HL-60/S4 (cell line): ENCODE results near the gene MUC5B.
"Not testable (repeated sequence)": the region's sequence is repeated elsewhere in the genome, so short reads cannot be mapped to it uniquely, and the experiment has no call there.

ENCODE experiments used
- in situ Hi-C: fragments of 300-500 bp; cut with MboI; formaldehyde crosslinking; loops from 2 replicates; pipeline ENCODE4 v1.14.3; 2022; ENCODE audit warnings: low sequenced_read_pairs

The MUC5B gene

DNA sequence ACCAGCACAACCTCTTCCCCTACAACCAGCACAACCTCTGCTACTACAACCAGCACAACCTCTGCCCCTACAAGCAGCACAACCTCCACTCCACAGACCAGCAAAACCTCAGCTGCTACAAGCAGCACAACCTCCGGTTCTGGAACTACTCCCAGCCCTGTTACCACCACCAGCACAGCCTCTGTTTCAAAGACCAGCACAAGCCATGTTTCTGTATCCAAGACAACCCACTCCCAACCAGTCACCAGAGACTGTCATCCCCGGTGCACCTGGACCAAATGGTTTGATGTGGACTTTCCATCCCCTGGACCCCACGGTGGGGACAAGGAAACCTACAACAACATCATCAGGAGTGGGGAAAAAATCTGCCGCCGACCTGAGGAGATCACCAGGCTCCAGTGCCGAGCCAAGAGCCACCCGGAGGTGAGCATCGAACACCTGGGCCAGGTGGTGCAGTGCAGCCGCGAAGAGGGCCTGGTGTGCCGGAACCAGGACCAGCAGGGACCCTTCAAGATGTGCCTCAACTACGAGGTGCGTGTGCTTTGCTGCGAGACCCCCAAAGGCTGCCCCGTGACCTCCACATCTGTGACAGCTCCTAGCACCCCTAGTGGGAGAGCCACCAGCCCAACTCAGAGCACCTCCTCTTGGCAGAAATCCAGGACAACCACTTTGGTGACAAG is 34.3 kb upstream of the MUC5B start:
- in situ Hi-C loops, result not testable (repeated sequence)

- in situ Hi-C loops, result not testable (repeated sequence)
Observed at GRCh38 chr11:1189816-1190215, 33.0 kb upstream of the MUC5B start.

GRCh38 chr11:1191786-1192470 is 30.9 kb upstream of the MUC5B start:
- in situ Hi-C loops, result not testable (repeated sequence)

DNA sequence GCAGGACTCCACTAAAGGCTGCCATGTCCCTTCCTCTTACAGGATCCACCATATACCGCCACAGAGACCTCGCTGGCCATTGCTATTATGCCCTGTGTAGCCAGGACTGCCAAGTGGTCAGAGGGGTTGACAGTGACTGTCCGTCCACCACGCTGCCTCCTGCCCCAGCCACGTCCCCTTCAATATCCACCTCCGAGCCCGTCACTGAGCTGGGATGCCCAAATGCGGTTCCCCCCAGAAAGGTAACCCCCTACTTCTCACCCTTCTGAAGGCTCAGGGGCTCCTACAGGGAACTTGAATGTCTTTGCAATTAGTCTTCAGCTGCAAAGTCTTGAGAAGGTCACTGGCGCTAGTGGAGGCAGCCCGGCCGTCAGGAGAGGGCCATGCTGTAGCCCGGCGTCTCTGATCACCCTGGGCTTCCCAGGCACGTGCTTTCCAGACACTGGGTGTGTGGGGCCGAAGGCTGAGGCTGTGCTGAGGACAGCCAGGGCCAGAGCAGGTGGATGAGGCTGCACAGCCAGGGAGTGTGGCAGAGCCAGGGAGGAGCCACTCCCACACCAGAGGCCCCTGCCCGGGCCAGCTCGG is 30.0 kb upstream of the MUC5B start:
- in situ Hi-C loops, result no loop called here

DNA sequence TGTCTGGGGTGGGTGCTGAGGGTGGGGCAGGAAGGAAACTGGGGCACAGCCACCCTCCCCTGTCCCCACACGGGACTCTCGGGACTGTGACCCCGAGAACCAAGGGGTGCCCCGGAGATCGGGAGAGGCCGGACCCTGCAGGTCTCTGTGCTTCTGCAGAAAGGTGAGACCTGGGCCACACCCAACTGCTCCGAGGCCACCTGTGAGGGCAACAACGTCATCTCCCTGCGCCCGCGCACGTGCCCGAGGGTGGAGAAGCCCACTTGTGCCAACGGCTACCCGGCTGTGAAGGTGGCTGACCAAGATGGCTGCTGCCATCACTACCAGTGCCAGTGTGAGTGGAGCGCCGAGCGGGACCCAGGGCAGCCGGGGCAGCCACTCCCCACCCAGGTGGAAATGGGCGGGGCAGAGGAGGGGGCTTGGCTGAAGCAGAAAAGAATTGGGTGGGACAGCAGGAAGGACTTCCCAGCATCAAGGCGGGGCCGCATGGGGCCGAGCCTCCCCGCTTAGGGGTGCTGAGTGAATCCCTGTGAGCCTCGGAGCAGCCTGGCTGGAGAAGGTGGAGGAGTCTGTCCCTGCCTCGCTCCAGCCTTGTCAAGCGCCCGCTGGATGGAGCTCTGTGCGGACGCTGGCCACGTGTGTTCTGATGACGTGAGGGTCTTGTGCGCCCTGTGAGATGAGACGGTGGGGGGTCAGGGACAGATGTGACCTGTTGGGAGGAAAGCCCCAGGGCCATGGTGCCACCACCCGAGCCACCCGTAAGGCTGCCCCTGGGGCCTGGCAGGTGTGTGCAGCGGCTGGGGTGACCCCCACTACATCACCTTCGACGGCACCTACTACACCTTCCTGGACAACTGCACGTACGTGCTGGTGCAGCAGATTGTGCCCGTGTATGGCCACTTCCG is 29.3 kb upstream of the MUC5B start:
- in situ Hi-C loops, result no loop called here

DNA sequence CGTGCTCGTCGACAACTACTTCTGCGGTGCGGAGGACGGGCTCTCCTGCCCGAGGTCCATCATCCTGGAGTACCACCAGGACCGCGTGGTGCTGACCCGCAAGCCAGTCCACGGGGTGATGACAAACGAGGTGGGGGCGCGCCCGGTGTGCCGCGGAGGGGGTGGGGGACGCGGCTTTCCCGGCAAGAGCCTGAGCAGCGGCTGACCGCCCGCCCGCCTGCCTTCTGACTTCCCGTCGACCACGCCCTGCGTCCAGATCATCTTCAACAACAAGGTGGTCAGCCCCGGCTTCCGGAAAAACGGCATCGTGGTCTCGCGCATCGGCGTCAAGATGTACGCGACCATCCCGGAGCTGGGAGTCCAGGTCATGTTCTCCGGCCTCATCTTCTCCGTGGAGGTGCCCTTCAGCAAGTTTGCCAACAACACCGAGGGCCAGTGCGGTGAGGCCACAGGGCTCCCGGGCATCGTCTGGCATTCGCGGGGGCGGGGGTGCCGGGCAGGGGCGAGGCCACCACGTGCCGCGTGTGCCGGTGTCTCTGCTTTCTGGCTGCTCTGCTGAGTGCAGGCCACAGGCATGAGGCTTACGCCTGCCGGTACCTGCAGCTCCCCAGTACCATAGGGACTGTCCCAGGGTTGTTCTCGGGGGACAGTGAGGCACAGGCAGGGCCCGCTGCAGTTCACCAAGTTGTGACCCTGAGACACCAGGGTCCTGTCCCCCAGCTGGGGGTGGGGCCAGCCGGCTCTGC is 28.5 kb upstream of the MUC5B start:
- in situ Hi-C loops, result no loop called here

- in situ Hi-C loops, result no loop called here
Observed at GRCh38 chr11:1194977-1195681, 27.7 kb upstream of the MUC5B start.

- in situ Hi-C loops, result no loop called here
Observed at GRCh38 chr11:1195682-1196515, 27.0 kb upstream of the MUC5B start.

- in situ Hi-C loops, result no loop called here
Observed at GRCh38 chr11:1196516-1197391, 26.1 kb upstream of the MUC5B start.

- in situ Hi-C loops, result no loop called here
Observed at GRCh38 chr11:1197431-1197885, 25.4 kb upstream of the MUC5B start.

GRCh38 chr11:1197886-1198560 is 24.8 kb upstream of the MUC5B start:
- in situ Hi-C loops, result no loop called here

DNA sequence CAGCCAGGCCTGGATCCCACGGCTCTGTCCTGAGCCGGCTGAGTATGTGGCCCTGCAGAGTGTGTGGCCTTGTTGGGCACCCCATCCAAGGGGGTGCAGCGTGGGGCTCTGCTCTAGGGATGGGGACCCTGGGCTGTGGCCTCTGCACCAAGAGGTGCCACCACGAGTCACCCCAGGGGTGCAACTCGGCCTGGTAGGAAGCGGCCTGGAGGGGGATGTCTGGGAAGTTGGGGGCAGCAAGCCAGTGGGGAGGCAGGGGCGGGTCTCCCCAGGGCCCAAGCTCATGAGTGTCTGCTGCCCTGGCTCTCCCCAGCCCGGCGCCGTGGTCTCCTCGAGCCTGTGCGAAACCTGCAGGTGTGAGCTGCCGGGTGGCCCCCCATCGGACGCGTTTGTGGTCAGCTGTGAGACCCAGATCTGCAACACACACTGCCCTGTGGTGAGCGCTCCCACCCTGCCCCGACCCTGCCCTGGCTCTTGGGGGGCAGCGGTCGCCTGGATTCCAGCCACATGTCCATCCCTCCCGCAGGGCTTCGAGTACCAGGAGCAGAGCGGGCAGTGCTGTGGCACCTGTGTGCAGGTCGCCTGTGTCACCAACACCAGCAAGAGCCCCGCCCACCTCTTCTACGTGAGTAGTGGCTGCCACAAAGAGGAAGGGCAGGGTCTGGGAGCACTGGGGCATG is 24.2 kb upstream of the MUC5B start:
- in situ Hi-C loops, result no loop called here

DNA sequence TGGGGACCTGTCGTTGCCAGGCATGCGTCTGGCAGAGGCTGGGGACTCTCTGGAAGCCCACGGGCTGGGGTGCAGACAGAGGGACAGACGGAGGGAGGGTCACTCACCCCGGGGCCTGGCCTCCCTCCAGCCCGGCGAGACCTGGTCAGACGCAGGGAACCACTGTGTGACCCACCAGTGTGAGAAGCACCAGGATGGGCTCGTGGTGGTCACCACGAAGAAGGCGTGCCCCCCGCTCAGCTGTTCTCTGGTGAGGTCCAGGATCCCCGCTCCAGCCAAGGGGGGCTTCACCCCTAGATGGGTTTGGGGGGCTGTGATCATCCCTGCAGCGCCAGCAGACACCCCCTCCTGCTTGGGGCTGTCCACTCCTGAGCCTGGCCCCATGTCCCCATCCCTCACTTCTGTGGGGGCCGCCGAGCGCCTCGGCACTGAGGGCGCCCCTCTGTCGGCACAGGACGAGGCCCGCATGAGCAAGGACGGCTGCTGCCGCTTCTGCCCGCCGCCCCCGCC is 23.6 kb upstream of the MUC5B start:
- in situ Hi-C loops, result no loop called here

DNA sequence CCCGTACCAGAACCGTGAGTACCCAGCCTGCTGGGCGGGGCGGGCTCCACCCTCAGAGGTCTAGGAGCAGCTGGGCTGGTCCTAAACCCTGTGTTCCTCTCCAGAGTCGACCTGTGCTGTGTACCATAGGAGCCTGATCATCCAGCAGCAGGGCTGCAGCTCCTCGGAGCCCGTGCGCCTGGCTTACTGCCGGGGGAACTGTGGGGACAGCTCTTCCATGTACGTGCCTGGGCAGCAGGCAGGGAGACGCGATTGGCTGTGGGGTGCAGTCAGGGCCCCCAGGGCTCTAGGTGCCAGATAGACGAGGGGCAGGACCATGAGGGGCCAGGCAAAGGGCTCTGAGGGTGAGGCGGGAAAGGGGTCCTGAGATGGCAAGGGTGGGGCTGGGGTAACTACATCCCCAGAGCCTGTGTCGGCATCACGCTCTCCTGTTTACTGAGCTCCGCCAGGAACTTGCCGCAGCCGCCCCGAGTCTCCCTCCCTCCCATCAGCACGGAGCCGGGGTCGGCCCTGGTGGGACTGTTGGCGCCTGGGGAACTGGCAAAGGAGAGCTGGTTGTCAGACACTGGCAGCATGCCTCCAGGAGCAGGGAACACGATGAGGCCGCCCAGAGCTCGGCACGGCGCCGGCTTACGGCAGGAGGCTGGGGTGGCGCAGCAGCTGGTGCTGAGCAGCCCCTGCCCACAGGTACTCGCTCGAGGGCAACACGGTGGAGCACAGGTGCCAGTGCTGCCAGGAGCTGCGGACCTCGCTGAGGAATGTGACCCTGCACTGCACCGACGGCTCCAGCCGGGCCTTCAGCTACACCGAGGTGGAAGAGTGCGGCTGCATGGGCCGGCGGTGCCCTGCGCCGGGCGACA is 22.9 kb upstream of the MUC5B start:
- in situ Hi-C loops, result no loop called here

DNA sequence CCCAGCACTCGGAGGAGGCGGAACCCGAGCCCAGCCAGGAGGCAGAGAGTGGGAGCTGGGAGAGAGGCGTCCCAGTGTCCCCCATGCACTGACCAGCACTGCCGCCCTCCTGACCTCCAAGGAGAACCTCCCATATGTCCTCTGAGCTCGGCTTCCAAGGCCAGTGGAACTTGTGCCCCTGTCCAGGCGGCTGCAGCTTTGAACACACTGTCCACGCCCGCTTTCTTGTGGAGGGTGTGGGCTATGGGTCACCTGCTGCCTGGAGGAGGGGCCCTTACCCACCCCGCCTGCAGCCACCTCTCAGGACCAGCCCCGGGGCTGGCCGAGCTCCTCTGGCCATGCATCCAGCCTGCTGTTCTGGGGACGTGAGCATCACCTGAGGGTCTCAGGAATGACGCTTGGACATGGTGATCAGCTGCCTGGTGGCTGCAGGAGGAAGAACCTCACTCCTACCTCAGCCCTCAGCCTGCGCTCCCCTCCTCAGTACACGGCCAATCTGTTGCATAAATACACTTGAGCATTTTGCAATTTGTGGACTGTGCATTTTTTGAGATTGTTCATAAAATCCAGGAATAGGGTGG is 22.2 kb upstream of the MUC5B start:
- in situ Hi-C loops, result no loop called here
